Spleen (tissue), 7 donors: ENCODE results near the gene COL19A1.

ENCODE experiments used
- CTCF ChIP-seq, 11 experiments: fragments of 200-600 bp in 7 of 11; fragments of 450-650 bp in 4 of 11; sonication (generic) in 4 of 11; IDR thresholded peaks in 8 of 11; conservative IDR thresholded peaks in 3 of 11; 1 replicate in 7 of 11; 2 replicates in 4 of 11; pipeline versions ENCODE4 v1.4.0 to v1.8.0; 2016 to 2021; ENCODE audit warnings: antibody characterized with exemption in 11 of 11, inconsistent platforms in 4 of 11, mild to moderate bottlenecking in 1 of 11
- POLR2AphosphoS5 ChIP-seq, 3 donors: sonication (generic); formaldehyde crosslinking; IDR thresholded peaks; one replicate each; pipeline ENCODE4 v1.5.1; 2017; ENCODE audit warnings: antibody characterized with exemption in 3 of 3
- donor health status: DM: no; HTN: no; CAD: no; lungs with moderate emphysema.
- donor health status: DM: no; HTN: no; CAD: no.
- donor health status: DM: no; HTN: no; CAD: no.

- TF ChIP-seq CTCF (IDR thresholded peaks at IDR 0.05 in 8 of 11, conservative IDR thresholded peaks at IDR 0.05 in 3 of 11) (no peak), POLR2AphosphoS5 (IDR thresholded peaks at IDR 0.05) (no peak)
These were observed 258.7 kb downstream of the COL19A1 start for GRCh38 chr6:70124882-70125545.
